LNCaP clone FGC (cell line): Measurements from ENCODE around the gene VPREB1.

Experiments
- DNase-seq: peaks from one replicate; pipeline ENCODE4 v3.0.0-alpha.2; 2011; ENCODE audit warnings: low read depth
- H3K4me3 ChIP-seq: 2 replicates; pipeline ENCODE4 v1.5.1; 2011; ENCODE audit warnings: mild to moderate bottlenecking, low read depth, low read length, control low read depth
- CTCF ChIP-seq: IDR thresholded peaks from 2 replicates; pipeline ENCODE4 v1.5.1; 2012; ENCODE audit warnings: mild to moderate bottlenecking; ENCODE audit not compliant: control insufficient read depth, insufficient read depth; ENCODE audit errors: extremely low read depth

Gene VPREB1

GRCh38 chr22:22244316-22245250, at the start of gene VPREB1:
Gene VPREB1 (plus strand): TSS chr22:22244786. CDS start chr22:22244814, 28 bp downstream.
- H3K4me3 ChIP-seq: no peak within 1 kb of the TSS
- DNase-seq: no peak
- no peak for TF ChIP-seq CTCF

GRCh38 chr22:22194931-22195264, 49.7 kb upstream of the VPREB1 start:
- no peak for TF ChIP-seq CTCF
- no peak for DNase-seq
- H3K4me3 ChIP-seq: no peak overlapping the region

- peak; percentile 42 for DNase-seq
- H3K4me3 ChIP-seq: no peak overlapping the region
- TF ChIP-seq CTCF: peak; percentile 85
These were observed 49.1 kb upstream of the VPREB1 start for GRCh38 chr22:22195265-22196017.

GRCh38 chr22:22196018-22196533, 48.5 kb upstream of the VPREB1 start:
- DNase-seq: no peak
- no peak for TF ChIP-seq CTCF
- no peak overlapping the region for H3K4me3 ChIP-seq

- DNase-seq: no peak
- H3K4me3 ChIP-seq: no peak overlapping the region
- 0 out of 2 replicates have a peak, but pooled peaks have one; percentile 4 for TF ChIP-seq CTCF
These were observed 47.6 kb upstream of the VPREB1 start for GRCh38 chr22:22196833-22197477.

GRCh38 chr22:22197993-22198402, 46.6 kb upstream of the VPREB1 start:
- DNase-seq: no peak
- no peak overlapping the region for H3K4me3 ChIP-seq
- TF ChIP-seq CTCF: no peak
